GM21529 (cell line): Measurements from ENCODE around the gene SLC24A3.
A peak's percentile ranks its signal among the peaks of the same experiment; 100 is the strongest.

ENCODE experiments used
- ATAC-seq: cut with Tn5 transposase; IDR thresholded peaks from one replicate; pipeline ENCODE4 v1.9.1; 2021; ENCODE audit not compliant: unreplicated experiment

The SLC24A3 gene

GRCh38 chr20:19568128-19568527, 355.7 kb downstream of the SLC24A3 start:
- no peak for ATAC-seq

GRCh38 chr20:19571996-19572395, 359.6 kb downstream of the SLC24A3 start:
- no peak for ATAC-seq

DNA sequence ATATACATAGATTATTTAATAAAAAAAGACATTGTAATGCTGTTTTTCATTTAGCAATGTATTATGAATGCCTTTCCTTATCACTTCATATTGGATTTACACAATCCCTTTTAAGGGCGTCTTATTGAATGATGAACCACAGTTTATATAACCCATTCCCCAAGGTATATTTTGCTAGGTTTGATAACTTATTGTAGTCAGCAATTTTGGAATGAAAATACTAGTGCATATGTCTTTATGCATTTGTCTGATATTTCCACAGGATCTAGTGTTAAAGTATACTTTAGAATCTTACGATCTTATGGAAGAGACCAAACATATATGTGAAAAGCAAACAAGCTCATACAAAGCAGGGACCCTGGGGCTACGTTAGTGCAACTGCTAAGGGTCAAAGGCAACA, 365.2 kb downstream of the SLC24A3 start:
- ATAC-seq, result no peak

DNA sequence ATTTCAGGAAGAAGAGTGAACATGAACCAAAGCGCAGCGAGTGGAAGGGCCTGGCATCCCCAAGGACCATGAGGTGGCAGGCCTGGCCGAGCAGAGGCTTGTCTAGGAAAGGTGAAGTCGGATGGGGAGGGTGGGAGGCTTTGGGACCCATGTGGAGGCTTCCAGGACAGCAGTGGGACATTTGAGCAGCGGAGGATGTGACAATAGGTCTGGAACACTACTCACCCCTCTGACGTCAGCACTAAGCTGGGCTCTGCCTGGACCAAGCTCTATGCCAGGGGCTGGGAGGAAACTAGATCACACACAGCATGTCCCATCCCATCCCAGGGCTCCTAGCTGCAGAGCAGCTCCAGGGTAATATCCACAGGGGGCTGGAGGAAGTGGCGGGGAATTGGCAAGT, 370.3 kb downstream of the SLC24A3 start:
- no peak for ATAC-seq

DNA sequence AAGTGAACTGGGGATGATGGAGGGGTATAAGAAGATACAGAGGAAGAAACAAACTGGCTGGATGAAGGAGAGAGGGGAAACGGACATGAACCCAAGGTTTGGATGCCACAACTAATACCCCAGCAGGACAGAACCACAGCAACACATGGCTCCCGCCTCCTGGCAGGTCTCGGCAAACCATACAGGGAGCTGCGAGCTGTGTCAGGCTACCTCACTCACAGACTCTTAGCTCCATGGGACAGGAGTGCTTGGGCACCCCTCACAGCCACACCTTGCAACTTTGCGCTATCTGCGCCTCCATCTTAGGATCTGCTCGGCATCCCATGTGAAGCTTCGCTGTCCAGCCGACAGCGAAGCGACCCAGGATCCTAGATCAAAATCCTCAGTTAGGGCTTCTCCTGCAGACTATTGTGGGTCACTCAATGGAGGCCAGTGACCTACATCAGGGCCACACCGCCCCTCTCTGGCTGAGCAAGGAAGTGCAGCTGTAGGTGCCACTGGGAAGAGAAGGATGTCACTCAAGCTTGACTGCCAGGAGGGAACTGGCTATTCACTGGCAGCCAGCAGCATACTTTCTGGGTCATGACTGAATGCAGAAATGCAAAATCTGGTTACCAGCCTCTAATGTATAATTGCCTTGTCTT, 371.2 kb downstream of the SLC24A3 start:
- ATAC-seq, result peak; percentile 64

GRCh38 chr20:19588241-19588640, 375.8 kb downstream of the SLC24A3 start:
- ATAC-seq, result no peak

GRCh38 chr20:19588732-19589131, 376.3 kb downstream of the SLC24A3 start:
- ATAC-seq, result no peak

DNA sequence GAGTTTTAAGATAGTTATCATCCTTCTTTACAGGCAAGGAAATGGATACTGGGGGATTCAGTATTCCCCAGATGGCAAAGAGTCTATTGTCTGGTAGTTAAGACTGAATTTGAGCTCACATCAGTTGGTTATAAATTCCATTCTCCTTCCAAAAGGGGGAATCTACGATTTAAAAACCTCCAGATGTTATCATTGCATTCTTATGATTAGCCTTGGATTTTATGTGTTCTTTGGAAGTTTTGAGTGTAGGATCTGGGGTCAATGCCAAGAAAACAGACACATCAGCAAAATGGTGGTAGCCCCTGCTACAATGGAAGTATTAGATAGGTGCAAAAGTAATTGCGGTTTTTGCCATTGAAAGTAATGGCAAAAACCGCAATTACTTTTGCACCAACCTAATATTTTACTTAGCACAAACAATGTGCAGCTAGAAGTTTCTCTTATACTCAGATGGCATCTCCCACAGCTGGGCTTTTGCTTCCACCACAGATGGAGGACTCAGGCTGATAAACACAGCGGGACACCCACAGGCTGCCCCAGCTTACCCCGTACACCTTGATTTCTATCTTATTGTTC, 377.4 kb downstream of the SLC24A3 start:
- no peak for ATAC-seq

GRCh38 chr20:19590382-19590781, 377.9 kb downstream of the SLC24A3 start:
- no peak for ATAC-seq

DNA sequence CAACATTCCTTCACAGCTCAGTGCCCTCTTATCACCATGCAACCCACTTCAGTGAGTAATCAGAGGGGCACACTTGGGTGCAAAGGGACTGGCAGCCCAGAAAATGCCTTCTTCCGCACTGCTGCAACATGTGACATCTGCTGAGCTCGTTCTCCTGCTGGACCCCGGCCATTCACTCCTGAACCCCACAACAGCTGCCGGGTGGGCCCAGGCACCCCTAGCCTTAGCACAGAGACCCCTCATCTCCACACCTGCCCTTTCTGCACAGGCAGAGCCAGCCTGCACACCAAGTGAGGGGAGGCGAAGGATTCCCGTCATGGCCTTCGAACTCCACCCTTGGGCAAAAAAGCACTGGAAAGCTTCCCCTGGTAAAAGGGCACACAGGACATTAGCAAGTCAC, 381.3 kb downstream of the SLC24A3 start:
- no peak for ATAC-seq

- no peak for ATAC-seq
These were observed 382.5 kb downstream of the SLC24A3 start for GRCh38 chr20:19594896-19595295.

GRCh38 chr20:19598117-19598850, 385.8 kb downstream of the SLC24A3 start:
- no peak for ATAC-seq

- ATAC-seq, result no peak
These were observed 386.8 kb downstream of the SLC24A3 start for GRCh38 chr20:19599200-19599599.

DNA sequence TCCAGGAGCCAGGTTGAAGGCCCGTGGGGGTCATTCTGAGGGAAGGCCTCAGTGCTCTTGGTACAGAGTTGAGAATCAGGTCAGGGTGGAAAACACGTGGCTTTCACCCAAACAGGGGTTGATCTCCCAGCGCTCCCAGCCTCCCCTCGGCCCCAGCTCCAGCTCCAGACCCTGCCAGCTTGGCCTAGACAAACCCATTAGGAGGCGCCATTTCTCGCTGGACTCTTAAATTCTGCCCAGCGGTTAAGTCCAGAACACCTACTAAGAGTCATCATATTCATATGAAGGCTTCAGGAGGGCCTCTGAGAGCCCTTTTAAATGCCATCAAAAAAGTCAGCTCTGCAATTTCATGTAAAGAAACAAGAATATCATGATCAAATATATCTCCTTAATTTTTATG, 387.6 kb downstream of the SLC24A3 start:
- no peak for ATAC-seq

- ATAC-seq, result no peak
These were observed 388.8 kb downstream of the SLC24A3 start for GRCh38 chr20:19601126-19601810.

GRCh38 chr20:19602675-19603375, 390.4 kb downstream of the SLC24A3 start:
- ATAC-seq, result no peak

DNA sequence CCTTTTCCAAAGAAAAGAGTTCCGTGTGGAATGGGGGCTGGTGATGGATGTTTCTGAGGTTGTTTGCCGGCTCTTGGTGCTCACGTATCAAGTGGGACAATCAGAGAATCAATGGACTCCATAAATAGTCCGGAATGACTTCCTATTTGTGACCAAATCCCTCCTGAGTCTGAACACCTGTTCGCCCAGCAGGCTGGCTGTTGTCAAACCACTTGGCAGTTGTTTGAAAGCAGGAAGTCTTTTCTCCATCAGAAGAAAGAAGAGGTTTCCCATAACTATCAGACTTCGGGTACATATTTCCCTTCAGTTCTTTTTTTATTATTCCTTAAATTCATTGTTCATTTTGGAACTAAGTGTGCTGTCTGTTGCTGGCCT, 390.9 kb downstream of the SLC24A3 start:
- no peak for ATAC-seq

DNA sequence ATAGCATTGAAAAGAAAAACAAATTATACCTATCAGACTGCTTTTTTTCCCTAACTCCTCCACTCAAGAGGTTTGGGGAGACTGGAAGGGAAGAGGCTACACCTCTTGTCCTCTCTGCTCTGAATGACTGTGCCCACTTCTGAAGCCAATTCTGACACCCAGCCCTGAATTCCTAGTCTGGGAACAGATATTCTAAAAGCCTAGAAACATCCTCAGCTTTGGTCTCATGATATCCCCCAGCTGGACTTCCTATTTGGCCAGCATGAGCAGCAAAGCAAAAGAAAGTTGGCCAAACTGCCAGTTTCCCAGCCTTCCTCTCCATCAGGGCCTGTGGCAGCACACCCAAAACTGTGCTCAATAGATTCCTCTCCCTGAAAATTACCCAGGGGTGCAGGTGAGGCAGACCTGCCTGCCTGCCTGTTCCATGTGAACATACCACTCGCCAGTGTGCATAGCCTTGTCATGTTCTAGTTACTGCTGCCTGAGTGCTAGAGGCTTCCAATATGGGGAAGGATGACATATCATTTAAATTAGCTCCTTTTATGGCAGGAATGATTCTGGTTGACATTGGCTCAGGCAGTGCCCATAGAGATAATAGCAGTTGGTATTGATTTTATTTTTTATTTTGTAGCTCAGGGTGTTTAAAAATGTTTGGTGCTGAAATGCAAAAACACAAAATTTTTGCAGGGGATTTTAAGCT, 393.5 kb downstream of the SLC24A3 start:
- no peak for ATAC-seq

GRCh38 chr20:19609642-19610223, 397.3 kb downstream of the SLC24A3 start:
- ATAC-seq, result no peak

- no peak for ATAC-seq
These were observed 403.2 kb downstream of the SLC24A3 start for GRCh38 chr20:19615629-19616028.
